ENCODE data around the gene HSPA4.
"Not testable (repeated sequence)": the region's sequence is repeated elsewhere in the genome, so short reads cannot be mapped to it uniquely, and the experiment has no call there.

Gene HSPA4

GRCh38 chr5:133051542-133052316 lies at the start of gene HSPA4:
TSS of gene HSPA4 (plus strand) at chr5:133052013. CDS start at chr5:133052251, 238 bp downstream.
- TF ChIP-seq CTCF (IDR thresholded peaks at IDR 0.05; ENCODE audit: low read depth, low read length) = no peak
- peak; percentile 96 for DNase-seq (ENCODE audit: extremely low read depth, low read depth)

GRCh38 chr5:133006653-133007052 lies 45.2 kb upstream of the HSPA4 start:
- no peak for TF ChIP-seq CTCF (IDR thresholded peaks at IDR 0.05; ENCODE audit: low read depth, low read length)
- no peak for DNase-seq (ENCODE audit: extremely low read depth, low read depth)

GRCh38 chr5:133008455-133008854 lies 43.4 kb upstream of the HSPA4 start:
- DNase-seq (ENCODE audit: extremely low read depth, low read depth) = not testable (repeated sequence)

- peak; percentile 0 for DNase-seq (ENCODE audit: extremely low read depth, low read depth)
Observed at GRCh38 chr5:133015466-133015865, 36.3 kb upstream of the HSPA4 start.

GRCh38 chr5:133017964-133018363 lies 33.8 kb upstream of the HSPA4 start:
- no peak for TF ChIP-seq CTCF (IDR thresholded peaks at IDR 0.05; ENCODE audit: low read depth, low read length)
- DNase-seq (ENCODE audit: extremely low read depth, low read depth) = no peak

More at GRCh38 chr5:133015466-133015865, 36.3 kb upstream of the HSPA4 start:
- no peak for TF ChIP-seq CTCF (IDR thresholded peaks at IDR 0.05; ENCODE audit: low read depth, low read length)

GRCh38 chr5:133019471-133019870 lies 32.3 kb upstream of the HSPA4 start:
- DNase-seq (ENCODE audit: extremely low read depth, low read depth) = not testable (repeated sequence)

- no peak for TF ChIP-seq CTCF (IDR thresholded peaks at IDR 0.05; ENCODE audit: low read depth, low read length)
- peak; percentile 75 for DNase-seq (ENCODE audit: extremely low read depth, low read depth)
Observed at GRCh38 chr5:133025804-133026663, 25.8 kb upstream of the HSPA4 start, which contains the start of gene ZCCHC10. TSS of gene ZCCHC10 (minus strand) at chr5:133026549. CDS start at chr5:133026537, 12 bp downstream.

GRCh38 chr5:133026664-133027153 lies 25.1 kb upstream of the HSPA4 start:
- TF ChIP-seq CTCF (IDR thresholded peaks at IDR 0.05; ENCODE audit: low read depth, low read length) = no peak
- no peak for DNase-seq (ENCODE audit: extremely low read depth, low read depth)

Data from AG09319 (cell line).